Activated CD8-positive, alpha-beta memory T cell treated with anti-CD3 and anti-CD28 coated beads, Interleukin-2, amount 10 ng/mL, durations not matched to agents 7 days and 5 days (primary cell): Measurements from ENCODE around the gene POLR3B. TPM values are rescaled to one million over a fixed set of nuclear protein-coding genes. Genes with fewer than 3 reads are reported as not detected.

Experiments used
- ATAC-seq: fragments of 150-1000 bp; cut with Tn5 transposase; one replicate; pipeline ENCODE4 v1.10.0; 2021; ENCODE audit warnings: moderate library complexity
- CTCF ChIA-PET: fragments of 350-600 bp; sonication (Branson Sonifier 250); formaldehyde crosslinking; loops from one replicate; lab custom pipeline; 2021; ENCODE audit warnings: antibody characterized with exemption; lab: Charles Lee
- DNase-seq: peaks from one replicate; pipeline ENCODE4 v3.0.0-alpha.2; 2020
- H3K27ac Mint-ChIP-seq: one replicate; pipeline ENCODE4 v1.8.0; 2021; ENCODE audit warnings: mild to moderate bottlenecking, mixed read lengths
- H3K27me3 Mint-ChIP-seq: one replicate; pipeline ENCODE4 v1.8.0; 2021; ENCODE audit warnings: mixed read lengths
- H3K36me3 Mint-ChIP-seq: one replicate; pipeline ENCODE4 v1.8.0; 2021; ENCODE audit warnings: mild to moderate bottlenecking, mixed read lengths
- H3K4me1 Mint-ChIP-seq: one replicate; pipeline ENCODE4 v1.8.0; 2021; ENCODE audit warnings: mixed read lengths
- H3K4me3 Mint-ChIP-seq: one replicate; pipeline ENCODE4 v1.8.0; 2021; ENCODE audit warnings: mild to moderate bottlenecking, moderate library complexity, mixed read lengths
- H3K9me3 Mint-ChIP-seq: one replicate; pipeline ENCODE4 v1.8.0; 2022; ENCODE audit warnings: low read depth, mixed read lengths
- total RNA-seq, 2 experiments: library from RNA; stranded (reverse); gene quantifications; one replicate each; pipeline ENCODE4 v1.2.3, GENCODE V29; 2021

The POLR3B gene
- total RNA-seq, 2 experiments from 2014 or later: 3.7 to 6.3 TPM

DNA sequence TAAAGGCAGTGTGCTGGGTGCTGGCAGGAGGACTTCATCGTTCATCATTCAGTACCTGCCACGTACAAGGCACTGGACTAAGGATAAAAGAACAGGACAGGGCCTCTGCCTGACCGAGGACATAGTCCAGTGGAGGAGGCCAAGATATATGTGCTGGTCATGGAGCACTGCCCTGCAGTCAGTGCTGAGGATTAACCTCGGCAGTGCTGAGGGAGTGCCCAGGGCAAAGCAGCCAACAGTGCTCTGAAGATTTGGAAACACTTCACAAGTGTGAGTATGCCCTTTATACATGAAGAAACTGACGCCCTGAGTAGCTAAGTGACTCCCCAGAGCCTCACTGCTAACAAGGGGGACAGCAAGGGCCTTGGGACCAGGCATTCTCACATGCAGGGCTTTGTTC is 153.8 kb downstream of the POLR3B start:
- no peaks in the 10 kb centered on the region for H3K27me3 Mint-ChIP-seq
- CTCF ChIA-PET: no interaction called here
- ATAC-seq: no peak

DNA sequence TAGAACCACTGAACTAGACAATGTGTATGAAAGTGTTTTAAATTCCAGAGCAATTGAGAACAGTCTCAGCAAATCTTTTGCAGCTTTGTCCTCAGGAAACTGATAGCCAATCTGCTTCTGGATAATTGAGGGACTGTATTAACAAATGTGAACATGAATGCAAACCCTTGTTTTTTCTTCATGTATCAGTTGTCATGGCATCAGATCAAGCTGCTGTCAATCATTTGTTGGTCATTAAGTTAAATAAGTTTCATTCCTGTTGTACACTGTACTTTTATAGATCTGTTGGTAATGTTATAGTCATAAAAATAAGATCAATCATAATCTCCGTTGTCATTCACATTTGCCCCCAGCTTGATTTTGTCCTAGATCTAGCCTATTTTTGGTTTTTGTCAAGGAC is 159.8 kb downstream of the POLR3B start:
- DNase-seq: no peak
- Mint-ChIP-seq H3K27ac (no peak overlapping the region), H3K4me1 (no peaks in the 10 kb centered on the region), H3K27me3 (no peaks in the 10 kb centered on the region), H3K4me3 (no peak overlapping the region), H3K36me3 (peaks cover 1% of the 10 kb centered on the region), H3K9me3 (no peaks in the 10 kb centered on the region)
- CTCF ChIA-PET: interaction anchor here (0.9 kb wide), 1 partner anchor 12 kb away, joined by 3 read pairs; no protein-coding TSS in a partner anchor
- ATAC-seq: no peak

More for the DNA sequence above, 153.8 kb downstream of the POLR3B start:
- H3K4me1 Mint-ChIP-seq: no peaks in the 10 kb centered on the region
- H3K36me3 Mint-ChIP-seq: peaks cover 4% of the 10 kb centered on the region
- DNase-seq: no peak
- no peak overlapping the region for H3K4me3 Mint-ChIP-seq
- no peak overlapping the region for H3K27ac Mint-ChIP-seq
- H3K9me3 Mint-ChIP-seq: no peaks in the 10 kb centered on the region

DNA sequence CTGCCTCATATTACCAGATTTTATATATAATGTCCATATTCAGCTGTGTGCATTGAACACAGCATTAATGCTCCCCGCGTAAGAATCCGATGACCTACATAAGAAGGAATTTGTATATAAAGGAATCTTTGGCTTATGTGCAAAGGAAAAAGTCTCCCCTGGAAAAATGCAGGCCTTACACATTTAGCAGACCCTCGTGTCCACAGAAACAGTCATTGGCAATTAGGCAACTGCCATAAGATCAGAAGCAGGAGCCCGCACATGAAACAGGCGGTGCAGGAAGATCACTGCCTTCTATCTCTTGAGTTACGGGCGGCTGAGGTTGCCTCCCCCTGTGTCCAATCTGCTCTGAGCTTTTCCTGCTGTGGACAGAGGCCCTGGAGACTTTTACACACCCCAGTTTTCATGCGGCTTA is 162.1 kb downstream of the POLR3B start:
- no peak overlapping the region for H3K4me3 Mint-ChIP-seq
- DNase-seq (no peak), ATAC-seq (no peak)
- no peaks in the 10 kb centered on the region for H3K9me3 Mint-ChIP-seq
- no peak overlapping the region for H3K27ac Mint-ChIP-seq
- peaks cover 6% of the 10 kb centered on the region for H3K27me3 Mint-ChIP-seq
- no peaks in the 10 kb centered on the region for H3K36me3 Mint-ChIP-seq
- no peaks in the 10 kb centered on the region for H3K4me1 Mint-ChIP-seq
- CTCF ChIA-PET: no interaction called here

DNA sequence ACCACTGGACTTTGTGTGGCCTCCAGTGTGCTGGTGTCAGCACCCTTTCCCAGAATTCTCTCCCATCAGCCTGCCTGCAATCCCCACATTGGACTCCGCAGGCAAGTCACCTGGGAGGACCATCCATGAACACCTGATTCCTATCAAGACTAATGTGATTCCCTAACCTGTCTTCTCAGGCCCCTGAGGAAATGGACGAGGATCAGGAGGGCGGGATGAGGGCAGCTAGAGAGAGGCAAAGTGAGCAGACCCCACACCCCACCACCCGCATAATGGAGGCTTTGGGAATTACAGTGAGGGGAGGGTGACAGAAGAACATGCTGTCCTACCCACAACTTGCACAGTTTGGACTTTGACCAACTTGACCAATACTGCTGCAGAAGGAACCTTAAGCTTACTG is 164.4 kb downstream of the POLR3B start:
- DNase-seq (no peak), ATAC-seq (no peak)
- H3K9me3 Mint-ChIP-seq: no peaks in the 10 kb centered on the region
- peaks cover 11% of the 10 kb centered on the region for H3K27me3 Mint-ChIP-seq
- no peaks in the 10 kb centered on the region for H3K4me1 Mint-ChIP-seq
- CTCF ChIA-PET: interaction anchor here (1.0 kb wide), 1 partner anchor 32 kb away, joined by 3 read pairs; no protein-coding TSS in a partner anchor
- no peak overlapping the region for H3K27ac Mint-ChIP-seq
- no peak overlapping the region for H3K4me3 Mint-ChIP-seq
- H3K36me3 Mint-ChIP-seq: no peaks in the 10 kb centered on the region

DNA sequence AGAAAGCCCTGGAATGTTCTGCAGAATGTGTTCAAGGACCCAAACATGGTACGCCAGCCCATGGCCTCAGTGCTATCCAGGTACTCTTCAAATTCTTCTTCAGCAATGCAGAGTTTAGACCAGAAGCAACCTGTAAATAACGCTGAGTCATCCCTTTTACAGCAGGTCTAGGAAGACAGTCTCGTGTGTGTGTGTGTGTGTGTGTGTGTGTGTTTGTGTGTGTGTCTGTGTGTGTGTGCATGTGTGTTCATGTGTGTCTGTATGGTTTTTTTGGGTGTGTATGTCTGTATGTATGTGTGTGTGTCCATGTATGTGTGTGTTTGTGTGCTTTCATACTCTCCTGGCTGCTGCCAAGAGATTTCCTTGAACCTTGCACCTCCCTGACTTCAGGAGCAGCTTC is 165.2 kb downstream of the POLR3B start:
- H3K36me3 Mint-ChIP-seq: no peaks in the 10 kb centered on the region
- H3K9me3 Mint-ChIP-seq: no peaks in the 10 kb centered on the region
- H3K4me1 Mint-ChIP-seq: no peaks in the 10 kb centered on the region
- CTCF ChIA-PET: interaction anchor here (1.0 kb wide), 1 partner anchor 33 kb away, joined by 3 read pairs; no protein-coding TSS in a partner anchor
- H3K4me3 Mint-ChIP-seq: no peak overlapping the region
- H3K27me3 Mint-ChIP-seq: peaks cover 14% of the 10 kb centered on the region
- ATAC-seq: no peak
- DNase-seq: no peak
- no peak overlapping the region for H3K27ac Mint-ChIP-seq

DNA sequence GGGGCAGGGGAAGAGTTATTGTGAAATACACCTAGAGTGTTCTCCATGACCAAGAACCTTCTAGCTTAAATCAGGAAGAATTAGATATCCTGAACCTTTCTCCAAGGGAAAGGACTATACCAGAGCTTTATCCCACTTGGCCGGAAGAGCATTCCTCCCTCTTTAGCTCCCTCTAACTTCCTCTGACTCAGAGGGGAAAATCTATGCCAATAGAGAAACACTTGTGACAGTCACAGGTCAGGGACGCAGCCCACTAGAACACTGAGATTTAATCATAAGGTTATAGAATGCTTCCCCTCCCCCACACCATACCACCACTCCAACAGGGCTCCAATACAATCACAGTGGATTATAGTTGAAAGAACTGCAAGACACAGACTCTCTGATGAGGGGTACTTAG is 169.8 kb downstream of the POLR3B start:
- CTCF ChIA-PET: no interaction called here
- DNase-seq (no peak), ATAC-seq (no peak)
- Mint-ChIP-seq H3K9me3 (no peaks in the 10 kb centered on the region), H3K36me3 (no peaks in the 10 kb centered on the region), H3K27me3 (peaks cover 25% of the 10 kb centered on the region), H3K27ac (no peak overlapping the region), H3K4me1 (no peaks in the 10 kb centered on the region), H3K4me3 (no peak overlapping the region)

DNA sequence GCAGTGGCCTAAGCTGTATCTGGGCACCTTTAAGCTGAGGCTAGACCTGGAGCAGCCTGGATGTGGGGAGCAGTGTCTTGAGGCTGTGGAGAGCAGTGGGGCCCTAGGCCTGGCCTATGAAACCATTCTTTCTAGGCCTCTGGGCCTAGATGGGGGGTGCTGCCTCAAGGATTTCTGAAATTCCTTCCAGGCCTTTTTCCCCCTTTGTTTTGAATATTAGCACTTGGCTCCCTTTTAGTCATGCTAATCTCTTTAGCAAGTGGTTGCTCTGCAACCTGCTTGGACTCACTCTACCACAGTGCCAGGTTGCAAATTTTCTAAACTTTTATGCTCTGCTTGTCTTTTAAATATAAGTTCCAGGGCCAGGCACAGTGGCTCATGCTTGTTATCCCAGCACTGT is 183.7 kb downstream of the POLR3B start:
- Mint-ChIP-seq H3K9me3 (peaks cover 2% of the 10 kb centered on the region), H3K4me1 (no peaks in the 10 kb centered on the region), H3K27me3 (peaks cover 8% of the 10 kb centered on the region), H3K27ac (no peak overlapping the region), H3K36me3 (no peaks in the 10 kb centered on the region), H3K4me3 (no peak overlapping the region)
- no peak for DNase-seq
- ATAC-seq: no peak
- CTCF ChIA-PET: no interaction called here

DNA sequence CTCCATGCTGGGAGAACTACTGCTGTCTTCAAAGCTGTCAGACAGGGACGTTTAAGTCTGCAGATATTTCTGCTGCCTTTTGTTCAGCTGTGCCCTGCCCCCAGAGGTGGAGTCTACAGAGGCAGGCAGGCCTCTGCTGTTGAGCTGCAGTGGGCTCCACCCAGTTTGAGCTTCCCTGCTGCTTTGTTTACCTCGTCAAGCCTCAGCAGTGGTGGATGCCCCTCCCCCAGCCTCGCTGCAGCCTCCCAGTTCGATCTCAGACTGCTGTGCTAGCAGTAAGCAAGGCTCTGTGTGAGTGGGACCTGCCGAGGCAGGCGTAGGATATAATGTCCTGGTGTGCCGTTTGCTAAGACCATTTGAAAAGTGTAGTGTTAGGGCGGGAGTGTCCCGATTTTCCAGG is 193.9 kb downstream of the POLR3B start:
- H3K4me3 Mint-ChIP-seq: no peak overlapping the region
- H3K4me1 Mint-ChIP-seq: no peaks in the 10 kb centered on the region
- peaks cover 1% of the 10 kb centered on the region for H3K36me3 Mint-ChIP-seq
- ATAC-seq (no peak), DNase-seq (no peak)
- CTCF ChIA-PET: no interaction called here
- H3K27me3 Mint-ChIP-seq: peaks cover 21% of the 10 kb centered on the region
- no peak overlapping the region for H3K27ac Mint-ChIP-seq
- H3K9me3 Mint-ChIP-seq: peaks cover 11% of the 10 kb centered on the region

DNA sequence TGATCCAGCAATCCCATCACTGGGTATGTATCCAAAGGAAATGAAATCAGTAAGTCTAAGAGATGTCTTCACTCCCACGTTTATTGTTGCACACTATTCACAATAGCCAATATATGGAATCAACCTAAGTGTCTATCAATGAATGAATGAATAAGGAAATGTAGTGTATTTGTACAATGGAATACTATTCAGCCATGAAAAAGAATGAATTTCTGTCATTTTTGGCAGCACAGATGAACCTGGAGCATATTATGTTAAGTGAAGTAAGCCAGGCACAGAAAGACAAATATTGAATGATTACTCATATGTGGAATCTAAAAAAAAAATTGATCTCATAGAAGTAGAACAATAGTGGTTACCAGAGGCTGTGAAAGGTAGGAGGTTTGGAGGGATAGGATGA is 194.7 kb downstream of the POLR3B start:
- no peak for DNase-seq
- H3K4me3 Mint-ChIP-seq: no peak overlapping the region
- H3K27ac Mint-ChIP-seq: no peak overlapping the region
- H3K4me1 Mint-ChIP-seq: no peaks in the 10 kb centered on the region
- H3K36me3 Mint-ChIP-seq: peaks cover 1% of the 10 kb centered on the region
- ATAC-seq: no peak
- CTCF ChIA-PET: no interaction called here
- H3K9me3 Mint-ChIP-seq: peaks cover 11% of the 10 kb centered on the region
- H3K27me3 Mint-ChIP-seq: peaks cover 19% of the 10 kb centered on the region

Other genes starting within 250 kb of the POLR3B start
- not detected for gene NUAK1, start 218.8 kb upstream of the POLR3B start, total RNA-seq
- 1 to 10 TPM; 1.1 to 3.7 TPM for gene CKAP4, start 109.7 kb upstream of the POLR3B start, total RNA-seq
- 1 to 10 TPM; 6.4 to 6.8 TPM for gene TCP11L2, start 55.0 kb upstream of the POLR3B start, total RNA-seq
- gene RFX4, start 225.3 kb downstream of the POLR3B start, total RNA-seq: not detected